GM21723 (cell line): ENCODE measurements around the gene PLS1.
"Not testable (repeated sequence)": the region's sequence is repeated elsewhere in the genome, so short reads cannot be mapped to it uniquely, and the experiment has no call there.

Source experiments
- ATAC-seq: cut with Tn5 transposase; IDR thresholded peaks from one replicate; pipeline ENCODE4 v1.9.1; 2021; ENCODE audit warnings: mild to moderate bottlenecking, moderate library complexity; ENCODE audit not compliant: unreplicated experiment

PLS1 gene

DNA sequence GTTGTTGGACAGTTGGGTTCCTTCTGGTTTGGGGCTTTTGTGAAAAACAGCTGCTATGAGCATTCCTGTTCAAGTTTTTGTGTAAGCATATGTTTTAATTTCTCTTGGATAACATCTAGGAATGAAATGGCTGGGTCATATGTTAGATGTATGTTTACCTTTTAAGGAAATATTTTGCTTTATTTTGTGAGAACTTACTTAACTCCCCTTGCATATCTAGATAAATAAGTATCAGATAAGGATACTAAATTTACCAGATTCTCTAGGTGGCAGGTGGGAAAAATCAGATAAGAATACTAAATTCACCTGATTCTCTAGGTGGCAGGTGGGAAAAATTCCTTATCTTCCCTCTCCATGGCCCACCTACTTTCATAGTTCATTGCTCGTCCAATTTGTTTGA lies 1.1 kb upstream of the PLS1 start:
- no peak for ATAC-seq

DNA sequence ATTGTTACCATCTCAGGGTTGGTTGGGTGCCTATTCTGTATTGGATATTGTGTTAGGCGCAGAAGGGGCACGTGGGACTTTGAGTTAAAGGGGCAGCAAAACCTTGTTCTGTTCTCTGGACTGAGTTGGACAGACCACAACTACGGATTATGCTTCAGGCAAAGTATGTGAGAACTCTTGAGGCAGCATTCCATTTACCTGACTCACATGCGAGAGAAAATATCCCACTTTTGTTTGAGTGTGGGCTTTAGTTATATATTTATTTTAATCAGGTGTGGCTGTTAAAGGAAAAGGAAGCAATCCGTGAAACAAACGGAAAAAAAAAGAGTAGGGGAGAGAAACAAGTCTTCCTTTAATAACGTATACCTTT lies 627 bp upstream of the PLS1 start:
- ATAC-seq: no peak

DNA sequence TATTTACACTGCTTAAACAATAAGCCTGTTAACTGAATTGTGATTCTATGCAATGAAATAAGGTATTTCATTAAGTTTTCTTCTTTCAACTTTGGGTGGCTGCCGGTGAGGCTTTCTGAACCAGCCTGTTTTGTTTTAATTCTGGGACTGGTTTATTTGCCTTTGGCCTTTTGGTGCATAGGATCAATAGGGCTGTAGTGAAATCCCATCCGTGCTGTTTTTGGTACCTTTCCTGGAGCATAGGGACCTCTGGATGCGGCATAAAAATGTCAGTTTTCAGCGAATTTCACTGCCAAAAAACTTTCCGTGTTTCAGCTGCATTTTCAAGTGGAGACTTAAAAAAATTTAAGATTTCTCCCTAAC lies 514 bp downstream of the PLS1 start:
- no peak for ATAC-seq

DNA sequence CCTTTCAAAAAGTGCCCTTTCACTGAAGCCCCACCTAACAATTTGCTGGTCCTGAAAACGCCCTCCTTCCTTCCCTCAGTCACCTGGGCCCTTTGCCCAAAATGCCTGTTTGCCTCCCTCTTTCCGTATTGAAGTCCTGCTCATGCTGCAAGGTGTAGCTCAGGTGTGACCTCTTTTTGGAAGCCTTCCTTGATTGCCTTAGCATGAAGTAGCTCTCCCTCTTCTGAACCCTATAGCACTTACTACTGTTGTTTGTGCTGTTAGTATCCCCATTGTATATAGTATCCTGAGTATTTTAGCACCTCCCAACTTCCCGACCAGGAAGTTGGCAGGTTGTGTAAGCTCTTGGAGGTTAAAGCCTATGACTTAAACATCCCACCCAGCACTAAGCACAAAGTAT lies 1.7 kb downstream of the PLS1 start:
- ATAC-seq: no peak

DNA sequence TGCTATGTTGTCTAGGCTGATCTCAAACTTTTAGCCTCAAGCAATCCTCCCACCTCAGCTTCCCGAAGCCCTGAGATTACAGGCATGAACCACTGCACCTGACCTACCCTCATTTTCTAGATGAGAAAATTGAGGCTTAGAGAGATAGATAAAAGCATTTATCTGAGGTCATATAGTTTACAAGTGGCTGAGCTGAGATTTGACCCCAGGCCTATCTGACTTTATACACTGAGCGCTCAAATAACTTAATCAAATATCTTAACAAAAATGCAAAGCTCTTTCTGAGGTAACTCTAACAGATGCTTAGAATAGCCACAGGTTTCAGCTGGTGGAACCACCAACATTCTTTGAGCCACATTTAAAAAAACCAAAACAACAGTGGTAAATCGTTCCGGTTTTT lies 5.5 kb downstream of the PLS1 start:
- ATAC-seq: no peak

DNA sequence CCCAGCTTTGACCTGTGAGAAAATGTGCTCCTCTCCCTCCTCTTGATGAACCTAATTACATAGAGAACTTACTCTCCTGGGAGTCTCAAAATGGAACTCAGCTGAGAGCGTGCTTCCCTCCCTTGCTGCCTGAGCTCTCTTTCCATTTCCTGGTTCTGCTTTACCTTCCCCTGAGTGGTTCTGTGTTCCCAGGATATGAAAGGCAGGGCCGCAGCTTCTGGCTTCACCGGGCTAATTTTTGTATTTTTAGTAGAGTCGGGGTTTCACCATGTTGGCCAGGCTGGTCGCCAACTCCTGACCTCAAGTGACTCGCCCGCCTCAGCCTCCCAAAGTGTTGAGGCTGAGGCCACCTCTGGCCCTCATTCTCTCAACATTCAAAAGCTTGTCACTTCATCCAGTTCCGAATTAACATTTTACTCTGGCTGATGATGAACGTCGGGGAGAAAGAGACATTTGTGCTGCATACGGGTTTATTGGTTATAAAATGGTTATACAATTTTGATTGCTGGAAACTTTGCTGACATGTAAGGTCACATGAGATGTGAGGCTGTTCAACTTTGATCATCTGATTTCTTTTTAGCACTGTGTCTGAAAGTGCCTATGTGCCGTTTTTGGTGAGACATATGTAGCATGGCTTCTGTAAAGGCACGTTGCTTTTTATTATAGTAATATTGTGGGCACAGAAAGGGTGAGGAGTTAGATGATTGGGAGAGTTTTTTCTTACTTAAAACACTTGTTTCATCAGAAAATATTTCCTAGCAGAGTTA lies 6.6 kb downstream of the PLS1 start:
- no peak for ATAC-seq

DNA sequence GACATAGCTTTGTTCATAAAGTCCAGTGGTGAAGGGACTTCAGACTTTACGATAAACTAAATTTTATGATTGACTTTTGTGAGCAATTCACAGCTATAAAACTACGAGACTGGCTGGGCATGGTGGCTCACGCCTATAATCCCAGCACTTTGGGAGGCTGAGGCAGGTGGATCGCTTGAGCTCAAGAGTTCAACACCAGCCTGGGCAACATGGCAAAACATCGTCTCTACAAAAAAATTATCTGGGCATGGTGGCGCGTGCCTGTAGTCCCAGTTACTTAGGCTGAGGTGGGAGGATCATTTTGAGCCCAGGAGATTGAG lies 7.2 kb downstream of the PLS1 start:
- ATAC-seq: not testable (repeated sequence)

DNA sequence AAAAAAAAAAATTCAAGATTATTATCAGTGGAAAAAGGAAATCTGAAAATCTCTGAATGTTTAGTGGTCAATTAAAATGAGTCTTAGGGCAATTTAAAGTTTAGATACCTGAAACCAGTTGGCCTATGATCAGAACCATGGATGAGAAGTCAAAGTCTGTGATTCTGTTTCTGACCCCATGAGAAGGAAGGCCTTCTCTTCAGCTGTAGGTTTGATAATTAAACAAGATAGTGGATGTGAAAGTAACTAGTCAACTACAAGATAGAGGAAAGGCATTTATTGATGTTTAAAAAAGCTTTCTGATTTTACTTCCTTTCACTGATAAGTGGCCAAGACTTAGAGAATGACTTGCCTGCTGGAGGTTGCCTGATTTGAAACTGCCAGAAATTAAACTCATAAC lies 8.7 kb downstream of the PLS1 start:
- no peak for ATAC-seq

DNA sequence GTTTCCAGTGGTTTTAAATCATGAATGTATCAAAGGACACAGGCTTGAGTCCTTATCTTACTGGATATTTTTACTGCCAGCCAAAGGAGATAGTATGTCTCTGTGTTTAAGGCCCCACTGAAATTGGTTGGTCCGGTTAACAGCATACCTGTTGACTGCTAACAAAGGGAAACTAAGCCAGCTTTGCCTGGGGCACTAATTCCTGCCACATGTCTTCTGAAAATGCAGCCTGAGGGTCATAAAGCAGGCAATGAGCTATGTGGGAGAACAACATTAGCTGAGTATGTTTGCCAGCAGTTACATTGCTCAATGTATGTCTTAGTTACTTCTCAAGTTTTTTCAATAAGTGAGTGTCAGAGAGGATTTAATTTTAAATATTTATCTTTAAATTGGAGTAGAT lies 12.4 kb downstream of the PLS1 start:
- ATAC-seq: no peak

DNA sequence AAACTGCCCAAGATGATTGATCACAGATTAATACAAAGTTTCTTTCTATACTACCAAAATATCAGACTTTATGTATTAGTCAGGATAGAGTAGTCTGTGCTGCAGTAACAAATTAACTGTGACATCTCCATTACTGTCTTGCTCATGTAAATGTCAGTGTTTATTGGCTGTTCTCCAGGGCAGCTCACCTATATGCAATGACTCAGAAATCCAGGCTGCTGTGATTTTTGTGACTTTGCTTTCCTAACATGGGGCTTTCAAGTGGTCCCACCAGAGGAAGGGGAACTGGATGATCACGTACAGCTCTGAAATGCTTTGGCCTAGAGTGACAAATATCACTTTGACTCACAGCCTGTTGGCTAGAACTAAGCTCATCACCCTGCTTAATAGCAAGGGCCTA lies 12.9 kb downstream of the PLS1 start:
- ATAC-seq: no peak

DNA sequence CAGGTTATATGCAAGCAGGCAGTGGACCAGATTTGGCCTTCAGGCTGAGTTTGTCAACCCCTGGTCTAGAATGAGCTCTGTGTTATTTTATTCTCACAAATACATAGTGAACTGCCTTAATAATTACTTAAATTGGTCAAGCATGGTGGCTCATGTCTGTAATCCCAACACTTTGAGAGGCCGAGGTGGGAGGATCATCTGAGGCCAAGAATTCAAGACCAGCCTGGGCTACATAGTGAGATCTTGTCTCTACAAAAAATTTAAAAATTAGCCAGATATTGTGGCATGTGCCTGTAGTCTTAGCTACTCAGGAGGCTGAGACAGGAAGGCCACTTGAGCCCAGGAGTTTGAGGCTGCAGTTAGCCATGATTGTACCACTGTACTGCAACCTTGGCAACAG lies 15.0 kb downstream of the PLS1 start:
- no peak for ATAC-seq

DNA sequence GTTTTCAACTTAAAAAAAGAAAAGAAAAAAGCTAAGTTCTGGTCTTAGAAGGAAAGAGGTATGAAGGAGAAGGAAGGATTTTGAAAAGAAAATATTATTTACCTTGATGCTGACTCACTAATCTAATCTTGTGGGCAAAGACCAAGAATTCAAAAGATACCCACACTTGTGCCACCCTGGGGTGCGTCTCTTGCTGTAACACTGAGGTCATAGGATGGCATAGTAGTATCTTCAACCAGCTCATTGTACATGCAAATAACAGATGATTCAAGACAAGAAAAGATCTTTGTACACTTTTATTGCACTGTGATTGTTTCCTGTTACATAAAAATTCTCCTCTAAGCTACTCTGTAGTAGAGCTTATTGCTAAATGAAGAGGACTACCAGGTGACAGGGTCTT lies 17.3 kb downstream of the PLS1 start:
- ATAC-seq: no peak

DNA sequence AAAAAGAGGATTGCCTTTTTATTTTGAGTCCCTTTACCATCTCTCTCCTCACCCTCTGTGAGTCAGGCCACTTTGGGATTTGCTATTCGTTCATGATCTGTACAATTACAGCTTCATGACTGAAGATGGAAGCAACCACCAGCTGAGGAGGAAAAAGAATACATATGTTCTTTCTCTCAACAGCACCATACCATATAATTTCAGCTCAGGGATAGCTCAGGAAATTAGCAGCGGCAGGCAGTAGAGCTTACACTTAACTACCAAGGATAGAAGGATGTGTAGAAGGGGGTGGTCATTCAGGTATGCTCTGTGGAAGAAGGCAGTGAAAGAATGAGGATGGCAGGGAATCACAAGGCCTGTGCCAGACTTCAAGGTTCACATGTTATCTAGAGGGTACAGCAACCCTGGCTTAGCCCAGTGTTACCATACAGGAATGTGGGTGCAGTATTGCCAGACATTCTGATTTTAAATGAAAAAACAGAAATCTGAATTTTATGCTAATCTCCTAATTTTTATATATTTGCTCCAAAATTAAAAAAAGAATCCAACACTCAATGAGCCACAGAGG lies 17.9 kb downstream of the PLS1 start:
- ATAC-seq: no peak

DNA sequence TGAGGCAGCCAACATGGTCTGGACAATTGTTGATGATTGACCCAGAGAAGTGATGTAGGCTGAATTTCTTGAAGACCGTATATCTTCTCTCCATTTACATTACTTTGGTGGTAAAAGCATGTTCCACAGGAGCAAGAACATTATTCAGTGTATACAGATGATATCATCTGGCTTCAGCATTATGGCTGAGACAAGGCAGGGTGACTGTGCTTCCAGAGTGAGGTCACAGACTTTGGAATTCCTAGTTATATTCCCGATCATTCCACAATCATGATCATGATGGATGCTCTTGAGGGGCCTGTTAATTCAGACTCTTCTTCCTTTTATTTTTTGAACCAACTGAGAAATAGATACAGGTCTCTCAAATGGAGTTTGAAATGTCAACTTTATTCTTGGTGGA lies 19.0 kb downstream of the PLS1 start:
- no peak for ATAC-seq

DNA sequence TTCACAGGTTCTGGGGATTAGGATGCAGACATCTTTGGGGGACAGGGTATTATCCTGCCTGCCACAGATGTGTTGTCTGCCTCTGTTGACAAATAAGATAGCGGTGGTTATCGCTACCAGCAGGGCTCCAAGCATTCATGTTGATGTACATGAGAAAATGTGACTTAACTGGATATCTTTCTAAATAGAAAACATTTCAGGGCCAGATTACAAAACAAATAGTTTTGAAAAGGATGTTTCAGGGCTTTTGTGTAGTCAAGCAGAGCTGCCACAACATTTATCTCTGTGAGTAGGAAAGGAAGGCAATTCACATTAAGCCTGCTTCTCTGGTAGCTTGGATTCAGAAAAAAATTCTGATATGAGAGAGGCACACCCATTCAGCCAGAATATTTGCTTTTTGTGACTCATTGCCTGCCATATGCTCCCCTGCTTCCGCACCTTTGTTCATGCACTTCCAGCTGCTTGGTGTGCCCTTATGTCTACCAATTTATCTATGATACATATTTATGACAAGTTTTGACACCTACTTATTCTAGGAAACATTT lies 22.8 kb downstream of the PLS1 start:
- no peak for ATAC-seq

DNA sequence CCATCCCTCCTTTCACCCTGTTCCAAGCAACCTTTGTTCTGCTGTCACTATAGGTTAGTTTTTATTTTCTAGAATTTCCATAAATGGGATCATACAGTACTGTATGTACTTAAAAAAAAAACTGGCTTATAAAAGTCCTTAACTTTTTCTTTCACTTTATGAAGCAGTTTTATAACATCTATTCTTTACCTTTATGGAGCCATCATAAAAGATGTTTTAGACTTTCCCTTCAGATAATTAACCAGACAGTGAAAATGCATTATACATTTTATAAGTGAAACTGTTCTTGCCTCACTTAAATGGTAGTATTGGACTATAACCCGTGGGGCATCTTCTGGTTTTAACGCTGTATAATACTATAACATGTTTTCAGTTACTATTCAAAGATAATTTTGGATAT lies 26.2 kb downstream of the PLS1 start:
- ATAC-seq: no peak

DNA sequence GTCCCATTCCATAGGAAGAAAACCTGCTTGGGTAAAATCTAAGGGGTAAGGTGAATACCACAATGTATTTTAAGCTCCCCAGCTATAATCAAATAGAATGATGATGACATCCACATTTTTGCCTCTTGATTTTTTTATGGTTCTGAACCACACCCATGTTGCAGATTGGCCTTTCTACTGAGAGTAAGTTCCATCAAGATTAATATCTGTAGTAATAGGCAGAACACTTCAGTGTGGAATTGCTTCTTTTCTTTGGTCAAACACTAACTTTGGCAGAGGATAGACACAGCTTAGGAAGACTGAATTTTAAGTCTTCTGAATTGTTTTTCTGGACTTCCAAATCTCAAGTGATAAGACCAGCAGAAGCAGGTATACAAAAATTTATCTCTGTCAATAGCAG lies 27.0 kb downstream of the PLS1 start:
- ATAC-seq: no peak

DNA sequence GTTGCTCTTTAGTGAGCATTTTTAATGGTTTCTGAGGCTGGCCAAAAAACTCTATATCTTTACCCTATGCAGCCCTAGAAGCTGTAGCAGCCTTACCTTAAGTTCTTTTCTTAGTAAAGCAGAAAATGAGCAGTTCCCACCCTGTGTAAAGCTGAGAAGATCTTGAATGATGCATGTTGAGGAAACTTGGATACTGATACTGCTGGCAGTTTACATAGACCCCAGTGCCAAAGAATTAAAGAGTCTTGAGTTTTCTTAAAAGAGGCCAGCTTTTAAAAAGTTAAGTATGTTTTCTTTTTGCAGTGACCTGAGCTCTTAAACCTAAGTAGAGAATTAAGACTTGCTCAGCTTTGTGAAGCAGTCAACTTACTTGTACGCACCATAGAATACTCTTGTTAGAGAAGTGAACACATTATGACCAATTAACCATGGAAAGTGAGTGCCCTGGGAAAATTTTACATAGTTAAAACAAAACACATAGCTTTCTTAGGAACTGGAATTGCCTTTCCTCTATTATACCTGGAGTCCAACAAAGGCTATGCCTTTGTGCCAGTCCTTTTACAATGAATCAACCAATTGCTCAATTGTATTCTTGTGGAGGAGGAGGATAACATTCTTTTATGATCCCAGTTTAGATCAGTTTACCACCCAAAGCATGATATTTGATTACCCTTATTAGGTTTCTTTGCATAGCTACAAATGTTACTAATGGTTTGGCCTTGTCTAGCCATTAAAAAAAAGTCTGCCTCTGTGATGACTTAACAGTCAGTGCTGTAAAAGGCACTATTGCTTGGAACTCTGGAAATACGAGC lies 28.4 kb downstream of the PLS1 start:
- no peak for ATAC-seq

DNA sequence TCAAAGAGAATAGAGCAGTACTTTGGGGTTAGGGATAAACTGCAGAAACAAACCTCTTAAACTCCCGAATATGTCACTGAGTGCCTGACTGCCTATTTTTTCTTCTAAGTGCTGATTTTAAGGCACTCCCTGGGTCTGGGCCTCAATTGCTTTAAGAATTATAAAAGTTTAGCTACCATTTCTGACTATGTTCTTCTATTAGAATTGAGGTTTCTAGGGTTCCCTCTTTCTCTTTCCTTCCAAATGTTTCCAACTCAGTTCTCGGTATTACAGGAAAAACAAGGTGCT lies 28.9 kb downstream of the PLS1 start:
- ATAC-seq: no peak

DNA sequence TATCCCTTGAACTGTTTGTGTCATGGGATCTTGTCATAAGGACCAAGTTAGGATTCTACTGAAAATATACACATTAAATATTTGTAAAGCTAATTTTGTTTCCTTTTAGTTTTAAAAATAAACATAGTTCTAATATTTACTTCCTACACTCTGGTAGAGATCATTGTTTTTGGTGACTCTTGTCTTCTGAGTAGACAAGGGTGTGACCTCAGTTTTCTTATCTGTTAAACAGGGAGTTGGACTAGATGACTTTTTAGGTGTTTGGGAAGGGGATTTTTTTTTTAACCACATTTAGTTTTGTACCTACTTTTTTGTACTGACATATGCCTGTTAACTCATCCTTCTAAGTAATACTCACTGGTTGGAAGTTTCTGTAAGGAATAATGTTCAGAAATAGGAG lies 30.8 kb downstream of the PLS1 start:
- no peak for ATAC-seq

DNA sequence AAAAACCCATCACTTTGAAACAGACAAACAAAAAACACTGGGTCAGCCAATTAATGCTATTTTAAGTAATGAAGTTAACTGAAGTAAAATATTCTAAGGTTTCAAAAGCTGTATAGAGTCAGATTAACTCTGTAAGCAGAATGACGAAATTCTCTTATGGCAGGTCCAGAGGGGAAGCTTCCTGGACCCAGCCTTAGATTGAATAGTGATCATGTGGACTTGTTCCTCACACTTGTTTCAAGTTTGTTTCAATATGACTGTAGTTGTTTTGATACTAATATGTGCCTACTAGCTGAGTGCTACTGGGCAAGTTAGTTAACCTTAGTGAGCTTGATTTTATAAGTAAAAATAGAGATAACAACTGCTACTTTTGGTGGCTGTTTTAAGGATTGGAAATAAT lies 32.6 kb downstream of the PLS1 start:
- peak; percentile 54 for ATAC-seq

DNA sequence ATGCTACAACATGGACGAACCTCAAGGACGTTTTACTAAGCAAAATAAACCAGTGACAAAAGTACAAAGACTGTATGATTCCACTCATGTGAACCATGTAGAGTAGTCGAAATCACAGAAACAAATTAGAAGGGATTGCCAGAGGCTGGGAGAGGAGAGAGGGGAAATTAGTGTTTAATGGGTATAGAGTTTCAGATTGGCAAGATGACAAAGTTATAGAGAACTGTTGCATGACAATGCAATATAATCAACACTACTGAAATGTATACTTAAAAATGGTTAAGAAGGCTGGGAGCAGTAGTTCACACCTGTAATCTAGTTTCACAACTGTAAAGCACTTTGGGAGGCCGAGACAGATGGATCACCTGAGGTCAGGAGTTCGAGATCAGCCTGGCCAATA lies 36.9 kb downstream of the PLS1 start:
- no peak for ATAC-seq
